ENCODE results near the gene TASOR2.

TASOR2 gene

GRCh38 chr10:5683065-5683464, 1.6 kb upstream of the TASOR2 start:
- in situ Hi-C loops (cut with HindIII; ENCODE audit: low sequenced_read_pairs): no loop called here

- in situ Hi-C loops (cut with HindIII; ENCODE audit: low sequenced_read_pairs): no loop called here
Measured at GRCh38 chr10:5684971-5685763, 529 bp downstream of the TASOR2 start.

- in situ Hi-C loops (cut with HindIII; ENCODE audit: low sequenced_read_pairs): no loop called here
Measured at GRCh38 chr10:5685764-5686240, 1.2 kb downstream of the TASOR2 start.

GRCh38 chr10:5688587-5688986, 3.9 kb downstream of the TASOR2 start:
- in situ Hi-C loops (cut with HindIII; ENCODE audit: low sequenced_read_pairs): no loop called here

GRCh38 chr10:5691786-5692185, 7.1 kb downstream of the TASOR2 start:
- in situ Hi-C loops (cut with HindIII; ENCODE audit: low sequenced_read_pairs): no loop called here

- in situ Hi-C loops (cut with HindIII; ENCODE audit: low sequenced_read_pairs): no loop called here
Measured at GRCh38 chr10:5692461-5693358, 8.1 kb downstream of the TASOR2 start.

GRCh38 chr10:5694573-5694972, 9.9 kb downstream of the TASOR2 start:
- in situ Hi-C loops (cut with HindIII; ENCODE audit: low sequenced_read_pairs): no loop called here

GRCh38 chr10:5697342-5697741, 12.7 kb downstream of the TASOR2 start:
- in situ Hi-C loops (cut with HindIII; ENCODE audit: low sequenced_read_pairs): no loop called here

- in situ Hi-C loops (cut with HindIII; ENCODE audit: low sequenced_read_pairs): no loop called here
Measured at GRCh38 chr10:5698062-5698461, 13.4 kb downstream of the TASOR2 start.

- in situ Hi-C loops (cut with HindIII; ENCODE audit: low sequenced_read_pairs): no loop called here
Measured at GRCh38 chr10:5708356-5708755, 23.7 kb downstream of the TASOR2 start.

- in situ Hi-C loops (cut with HindIII; ENCODE audit: low sequenced_read_pairs): no loop called here
Measured at GRCh38 chr10:5709865-5710264, 25.2 kb downstream of the TASOR2 start.

- in situ Hi-C loops (cut with HindIII; ENCODE audit: low sequenced_read_pairs): no loop called here
Measured at GRCh38 chr10:5710859-5711258, 26.2 kb downstream of the TASOR2 start.

- in situ Hi-C loops (cut with HindIII; ENCODE audit: low sequenced_read_pairs): no loop called here
Measured at GRCh38 chr10:5711642-5712041, 27.0 kb downstream of the TASOR2 start.

- in situ Hi-C loops (cut with HindIII; ENCODE audit: low sequenced_read_pairs): no loop called here
Measured at GRCh38 chr10:5719546-5719945, 34.9 kb downstream of the TASOR2 start.

GRCh38 chr10:5720182-5720581, 35.5 kb downstream of the TASOR2 start:
- in situ Hi-C loops (cut with HindIII; ENCODE audit: low sequenced_read_pairs): no loop called here

- in situ Hi-C loops (cut with HindIII; ENCODE audit: low sequenced_read_pairs): no loop called here
Measured at GRCh38 chr10:5723692-5724091, 39.1 kb downstream of the TASOR2 start.

GRCh38 chr10:5730766-5731165, 46.1 kb downstream of the TASOR2 start:
- in situ Hi-C loops (cut with HindIII; ENCODE audit: low sequenced_read_pairs): no loop called here

- in situ Hi-C loops (cut with HindIII; ENCODE audit: low sequenced_read_pairs): no loop called here
Measured at GRCh38 chr10:5731559-5731958, 46.9 kb downstream of the TASOR2 start.

GRCh38 chr10:5732141-5732540, 47.5 kb downstream of the TASOR2 start:
- in situ Hi-C loops (cut with HindIII; ENCODE audit: low sequenced_read_pairs): no loop called here
